Gastroesophageal sphincter (tissue), 4 donors: ENCODE measurements around the gene RNF113A. TPM values are rescaled to one million over a fixed set of nuclear protein-coding genes. Genes with fewer than 3 reads are reported as not detected.
"Not testable (repeated sequence)": the region's sequence is repeated elsewhere in the genome, so short reads cannot be mapped to it uniquely, and the experiment has no call there.

ENCODE experiments used
- ATAC-seq: fragments of 150-250 bp; one replicate; pipeline ENCODE4 v1.9.1; 2016; ENCODE audit warnings: mild to moderate bottlenecking, moderate library complexity
- H3K27ac ChIP-seq, 4 donors: fragments of 200-600 bp; sonication (generic) in 3 of 4; 1 replicate in 3 of 4; 2 replicates in 1 of 4; pipeline ENCODE4 v1.5.1; 2016 to 2019
- H3K27me3 ChIP-seq: fragments of 200-600 bp; sonication (generic); one replicate; pipeline ENCODE4 v1.5.1; 2019
- H3K36me3 ChIP-seq, 2 donors: fragments of 200-600 bp; sonication (generic); one replicate each; pipeline ENCODE4 v1.5.1; 2019; ENCODE audit warnings: control low read depth in 1 of 2
- H3K4me1 ChIP-seq, 3 donors: fragments of 200-600 bp; sonication (generic); 1 replicate in 2 of 3; 2 replicates in 1 of 3; pipeline ENCODE4 v1.5.1; 2016 to 2019; ENCODE audit warnings: control low read depth in 2 of 3
- H3K4me3 ChIP-seq, 2 donors: fragments of 200-600 bp; sonication (generic); one replicate each; pipeline ENCODE4 v1.5.1; 2019; ENCODE audit warnings: mild to moderate bottlenecking in 1 of 2, moderate library complexity in 1 of 2
- H3K9me3 ChIP-seq, 3 donors: fragments of 200-600 bp; sonication (generic); one replicate each; pipeline ENCODE4 v1.5.1; 2017 to 2019; ENCODE audit warnings: control low read depth in 2 of 3
- EP300 ChIP-seq: sonication (generic); formaldehyde crosslinking; IDR thresholded peaks from one replicate; pipeline ENCODE4 v1.6.1; 2017; ENCODE audit warnings: antibody characterized with exemption, mild to moderate bottlenecking
- POLR2A ChIP-seq, 2 donors: fragments of 450-650 bp; IDR thresholded peaks; one replicate each; pipeline ENCODE4 v1.6.1; 2017; ENCODE audit warnings: antibody characterized with exemption in 2 of 2, mild to moderate bottlenecking in 2 of 2, moderate library complexity in 1 of 2
- POLR2AphosphoS5 ChIP-seq: sonication (generic); formaldehyde crosslinking; IDR thresholded peaks from one replicate; pipeline ENCODE4 v1.6.1; 2017; ENCODE audit warnings: antibody characterized with exemption
- WGBS, 2 donors: methylation state at CpG; one replicate each; pipeline ENCODE4 v1.1.5; 2018; ENCODE audit warnings: low coverage in 1 of 2; 5-methylcytosine and 5-hydroxymethylcytosine counted together
- total RNA-seq, 4 donors: library from RNA; depleted of rRNA; stranded (reverse); fragments of >200 nt; gene quantifications; one replicate each; pipeline ENCODE4 v1.1.0, GENCODE V29; 2016
- TF ChIP-seq, protein P1 (sequence below), 4 experiments: fragments of 200-600 bp in 2 of 4; fragments of 450-650 bp in 2 of 4; sonication (generic) in 1 of 4; IDR thresholded peaks; one replicate each; pipeline ENCODE4 v1.5.1; 2017 to 2019; ENCODE audit warnings: antibody characterized with exemption in 4 of 4, mild to moderate bottlenecking in 2 of 4, moderate library complexity in 2 of 4

The RNF113A gene
- total RNA-seq, 4 donors from 2014 or later = 6.4 to 18.6 (median 12.6) TPM

DNA sequence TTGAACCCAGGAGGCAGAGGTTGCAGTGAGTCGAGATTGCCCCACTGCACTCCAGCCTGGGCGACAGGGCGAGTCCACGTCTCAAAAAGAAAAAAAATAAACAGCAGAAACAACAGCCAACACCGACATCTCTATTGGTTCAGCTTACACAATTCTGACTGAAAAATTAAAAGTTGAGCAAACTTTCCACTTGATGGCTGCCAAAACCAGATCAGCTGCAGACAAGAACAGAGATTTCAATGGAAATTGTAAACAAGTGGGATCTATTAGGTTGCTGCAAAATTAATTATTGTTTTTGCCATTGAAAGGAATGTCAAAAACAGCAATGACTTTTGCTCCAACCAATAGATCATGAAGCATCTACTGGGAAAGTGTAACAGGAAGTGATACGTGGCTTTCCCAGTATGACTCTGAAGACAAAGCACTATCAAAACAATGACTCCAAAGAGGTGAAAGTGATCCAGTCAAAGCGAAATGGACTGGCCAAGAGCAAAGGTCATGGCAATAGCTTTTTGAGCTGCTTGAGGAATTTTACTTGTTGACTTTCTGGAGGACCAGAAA, 45.1 kb downstream of the RNF113A start:
- Histone ChIP-seq H3K36me3 (peaks cover 0 to 26% of the 10 kb centered on the region in 2 donors), H3K4me3 (no peak overlapping the region), H3K27me3 (no peaks in the 10 kb centered on the region), H3K4me1 (no peaks in the 10 kb centered on the region), H3K27ac (no peak overlapping the region), H3K9me3 (no peaks in the 10 kb centered on the region)
- 65 to 66% methylated on average over 6 to 7 of the region's 7 CpGs for WGBS, 2 donors
- ATAC-seq = peak; percentile 25
- TF ChIP-seq EP300 = no peak
- no peak for TF ChIP-seq POLR2AphosphoS5
- TF ChIP-seq, protein P1, sequence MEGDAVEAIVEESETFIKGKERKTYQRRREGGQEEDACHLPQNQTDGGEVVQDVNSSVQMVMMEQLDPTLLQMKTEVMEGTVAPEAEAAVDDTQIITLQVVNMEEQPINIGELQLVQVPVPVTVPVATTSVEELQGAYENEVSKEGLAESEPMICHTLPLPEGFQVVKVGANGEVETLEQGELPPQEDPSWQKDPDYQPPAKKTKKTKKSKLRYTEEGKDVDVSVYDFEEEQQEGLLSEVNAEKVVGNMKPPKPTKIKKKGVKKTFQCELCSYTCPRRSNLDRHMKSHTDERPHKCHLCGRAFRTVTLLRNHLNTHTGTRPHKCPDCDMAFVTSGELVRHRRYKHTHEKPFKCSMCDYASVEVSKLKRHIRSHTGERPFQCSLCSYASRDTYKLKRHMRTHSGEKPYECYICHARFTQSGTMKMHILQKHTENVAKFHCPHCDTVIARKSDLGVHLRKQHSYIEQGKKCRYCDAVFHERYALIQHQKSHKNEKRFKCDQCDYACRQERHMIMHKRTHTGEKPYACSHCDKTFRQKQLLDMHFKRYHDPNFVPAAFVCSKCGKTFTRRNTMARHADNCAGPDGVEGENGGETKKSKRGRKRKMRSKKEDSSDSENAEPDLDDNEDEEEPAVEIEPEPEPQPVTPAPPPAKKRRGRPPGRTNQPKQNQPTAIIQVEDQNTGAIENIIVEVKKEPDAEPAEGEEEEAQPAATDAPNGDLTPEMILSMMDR (IDR thresholded peaks at IDR 0.05) = no peak
- TF ChIP-seq POLR2A (IDR thresholded peaks at IDR 0.05) = no peak

DNA sequence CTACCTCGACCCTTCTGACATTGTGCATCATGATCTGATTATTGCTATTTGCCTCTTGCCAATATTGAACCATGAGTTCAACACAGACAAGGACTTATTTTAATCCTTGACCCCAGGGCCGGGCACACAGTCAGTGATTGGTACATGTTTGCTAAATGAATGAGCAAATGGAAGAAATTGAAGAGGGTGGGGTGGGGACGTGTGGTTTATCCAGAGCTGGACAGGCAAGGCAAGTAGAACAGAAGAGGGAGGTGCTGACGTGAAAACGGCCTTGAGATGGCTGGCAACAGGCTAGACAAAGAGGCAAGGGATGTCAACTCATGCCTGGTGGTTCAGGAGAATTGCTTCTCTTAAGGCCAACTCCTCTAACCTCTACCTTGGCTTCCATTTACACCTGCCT, 47.3 kb downstream of the RNF113A start:
- H3K27ac ChIP-seq, H3K27me3 ChIP-seq, H3K4me1 ChIP-seq, ATAC-seq, H3K9me3 ChIP-seq, H3K36me3 ChIP-seq, H3K4me3 ChIP-seq: not testable (repeated sequence)
- no CpG with 5 or more reads among the region's 5 CpGs for WGBS, 2 donors

DNA sequence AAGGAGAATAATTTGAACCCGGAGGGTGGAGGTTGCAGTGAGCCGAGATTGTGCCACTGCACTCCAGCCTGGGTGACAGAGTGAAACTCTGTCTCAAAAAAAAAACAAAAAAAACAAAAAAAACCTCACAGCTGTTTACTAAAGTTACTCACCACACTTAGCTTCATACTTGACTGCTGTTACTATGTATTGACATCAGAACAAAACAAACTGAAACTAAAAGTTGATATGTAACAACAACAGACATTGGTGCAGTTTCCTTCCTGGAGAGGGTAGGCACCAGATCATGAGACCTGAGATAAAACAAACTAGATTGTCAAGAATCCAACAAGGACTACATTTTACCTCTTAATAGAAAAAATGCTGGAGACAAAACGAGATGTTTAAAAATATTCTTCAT, 49.8 kb downstream of the RNF113A start:
- H3K27me3 ChIP-seq, H3K9me3 ChIP-seq, H3K36me3 ChIP-seq, H3K27ac ChIP-seq, H3K4me3 ChIP-seq, H3K4me1 ChIP-seq, ATAC-seq: not testable (repeated sequence)
- 77 to 83% methylated on average over 3 of the region's 3 CpGs for WGBS, 2 donors

Other genes with a start within 250 kb of the RNF113A start
- gene SEPTIN6, start 178.6 kb downstream of the RNF113A start, total RNA-seq = 10 to 100 TPM; 19.3 to 97.9 (median 40.6) TPM
- gene SOWAHD, start 113.1 kb downstream of the RNF113A start, total RNA-seq = under 1 TPM in 1 of 4 donors, not detected in 3; 0.27 TPM
- 1,000 to 10,000 TPM; 1,536 to 5,996 (median 3,784) TPM for gene RPL39, start 80.1 kb downstream of the RNF113A start, total RNA-seq
- gene UPF3B, start 18.8 kb downstream of the RNF113A start, total RNA-seq = 1 to 10 TPM; 3.9 to 7.0 (median 4.3) TPM
- 100 to 1,000 TPM in 1 of 4 donors, 10 to 100 TPM in 3; 55.8 to 104 (median 74.5) TPM for gene NDUFA1, start 99 bp upstream of the RNF113A start, total RNA-seq
- gene AKAP14, start 24.2 kb upstream of the RNF113A start, total RNA-seq = not detected
- 10 to 100 TPM in 1 of 4 donors, 1 to 10 TPM in 3; 5.9 to 12.6 (median 6.3) TPM for gene NKAP, start 72.0 kb upstream of the RNF113A start, total RNA-seq
- gene RHOXF2B, start 206.0 kb upstream of the RNF113A start, total RNA-seq = under 1 TPM in 1 of 4 donors, not detected in 3; 0.47 TPM
- gene RHOXF1, start 244.2 kb upstream of the RNF113A start, total RNA-seq = 1 to 10 TPM in 1 of 4 donors, under 1 TPM in 1, not detected in 2; 0.49 to 5.9 TPM